Muscle of back (tissue), 11 donors: ENCODE data around the gene FLACC1. TPM values are rescaled to one million over a fixed set of nuclear protein-coding genes. Genes with fewer than 3 reads are reported as not detected.

ENCODE experiments used
- DNase-seq, 3 donors: peaks; one replicate each; pipeline versions ENCODE4 v3.0.0 to v3.0.0-alpha.2; 2013
- polyA plus RNA-seq, 10 donors: library from polyadenylated mRNA; unstranded; fragments of 120-200 nt; gene quantifications; one replicate each; pipeline ENCODE4 v1.2.1, GENCODE V29; 2013; ENCODE audit not compliant: insufficient read length in 10 of 10

FLACC1 gene
- polyA plus RNA-seq, 10 donors: 0.90 to 2.9 (median 1.5) TPM

- DNase-seq: no peak
These were observed 80.6 kb downstream of the FLACC1 start for GRCh38 chr2:201276511-201276910.

- DNase-seq: no peak
These were observed 81.2 kb downstream of the FLACC1 start for GRCh38 chr2:201275990-201276389.

- DNase-seq: no peak
These were observed 82.1 kb downstream of the FLACC1 start for GRCh38 chr2:201275069-201275468.

GRCh38 chr2:201273330-201273983, 83.7 kb downstream of the FLACC1 start:
- no peak for DNase-seq

- DNase-seq: no peak
These were observed 85.2 kb downstream of the FLACC1 start for GRCh38 chr2:201271917-201272316.

GRCh38 chr2:201270293-201271001, 86.7 kb downstream of the FLACC1 start:
- no peak for DNase-seq

- no peak for DNase-seq
These were observed 87.4 kb downstream of the FLACC1 start for GRCh38 chr2:201269764-201270163.

GRCh38 chr2:201267278-201268030, 89.7 kb downstream of the FLACC1 start:
- DNase-seq: no peak

GRCh38 chr2:201266629-201267028, 90.5 kb downstream of the FLACC1 start:
- DNase-seq: no peak

- DNase-seq: no peak
These were observed 92.5 kb downstream of the FLACC1 start for GRCh38 chr2:201264472-201265173.

- no peak for DNase-seq
These were observed 93.4 kb downstream of the FLACC1 start for GRCh38 chr2:201263779-201264178.

- DNase-seq: no peak
These were observed 94.4 kb downstream of the FLACC1 start for GRCh38 chr2:201262718-201263117.

- no peak for DNase-seq
These were observed 95.2 kb downstream of the FLACC1 start for GRCh38 chr2:201261906-201262305.

GRCh38 chr2:201261471-201261870, 95.7 kb downstream of the FLACC1 start:
- DNase-seq: no peak

- DNase-seq: no peak
These were observed 96.8 kb downstream of the FLACC1 start, which contains the start of gene CASP8 for GRCh38 chr2:201260302-201260800. Gene CASP8 (plus strand): TSS chr2:201260536. CDS start chr2:201266487, 5,951 bp downstream.

GRCh38 chr2:201258666-201259615, 98.2 kb downstream of the FLACC1 start:
- no peak for DNase-seq

- peak; percentile 66 to 88 (median 66) for DNase-seq
These were observed 99.0 kb downstream of the FLACC1 start for GRCh38 chr2:201257956-201258665.

GRCh38 chr2:201257381-201257955, 99.7 kb downstream of the FLACC1 start:
- DNase-seq: peak in 1 of 3 donors; percentile 12

GRCh38 chr2:201256082-201256481, 101.1 kb downstream of the FLACC1 start:
- DNase-seq: no peak
